Gastrocnemius medialis (tissue), 4 donors: ENCODE data around the gene RNF215.

Experiments used
- POLR2A ChIP-seq, 2 donors: fragments of 450-650 bp; IDR thresholded peaks; one replicate each; pipeline ENCODE4 v1.6.1; 2017; ENCODE audit warnings: antibody characterized with exemption in 2 of 2, mild to moderate bottlenecking in 2 of 2, moderate library complexity in 2 of 2
- TF ChIP-seq, protein P1 (sequence below), 5 experiments: fragments of 450-650 bp in 3 of 5; fragments of 200-600 bp in 2 of 5; sonication (generic) in 2 of 5; IDR thresholded peaks in 4 of 5; conservative IDR thresholded peaks in 1 of 5; 1 replicate in 4 of 5; 2 replicates in 1 of 5; pipeline ENCODE4 v1.5.1; 2016 to 2019; ENCODE audit warnings: antibody characterized with exemption in 5 of 5, mild to moderate bottlenecking in 3 of 5, moderate library complexity in 3 of 5

DNA sequence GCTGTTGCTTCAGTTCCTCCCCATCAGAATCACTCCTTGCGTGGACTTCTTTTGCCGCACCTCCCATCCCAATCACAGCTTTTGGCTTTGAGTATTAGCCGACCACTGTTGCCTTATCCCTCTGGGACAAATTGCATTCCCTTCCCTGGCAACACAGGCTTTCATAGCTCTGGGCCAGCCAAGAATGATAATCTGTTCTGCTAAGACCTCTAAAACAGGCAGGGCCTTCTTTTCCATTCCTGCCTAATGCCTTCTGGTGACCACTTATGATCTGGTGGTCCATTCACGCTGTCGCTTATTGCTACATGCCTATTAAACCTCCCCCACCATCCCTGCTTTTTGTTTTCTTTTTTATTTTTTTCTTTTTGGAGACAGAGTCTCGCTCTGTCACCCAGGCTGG, 19.2 kb upstream of the RNF215 start:
- TF ChIP-seq, protein P1, sequence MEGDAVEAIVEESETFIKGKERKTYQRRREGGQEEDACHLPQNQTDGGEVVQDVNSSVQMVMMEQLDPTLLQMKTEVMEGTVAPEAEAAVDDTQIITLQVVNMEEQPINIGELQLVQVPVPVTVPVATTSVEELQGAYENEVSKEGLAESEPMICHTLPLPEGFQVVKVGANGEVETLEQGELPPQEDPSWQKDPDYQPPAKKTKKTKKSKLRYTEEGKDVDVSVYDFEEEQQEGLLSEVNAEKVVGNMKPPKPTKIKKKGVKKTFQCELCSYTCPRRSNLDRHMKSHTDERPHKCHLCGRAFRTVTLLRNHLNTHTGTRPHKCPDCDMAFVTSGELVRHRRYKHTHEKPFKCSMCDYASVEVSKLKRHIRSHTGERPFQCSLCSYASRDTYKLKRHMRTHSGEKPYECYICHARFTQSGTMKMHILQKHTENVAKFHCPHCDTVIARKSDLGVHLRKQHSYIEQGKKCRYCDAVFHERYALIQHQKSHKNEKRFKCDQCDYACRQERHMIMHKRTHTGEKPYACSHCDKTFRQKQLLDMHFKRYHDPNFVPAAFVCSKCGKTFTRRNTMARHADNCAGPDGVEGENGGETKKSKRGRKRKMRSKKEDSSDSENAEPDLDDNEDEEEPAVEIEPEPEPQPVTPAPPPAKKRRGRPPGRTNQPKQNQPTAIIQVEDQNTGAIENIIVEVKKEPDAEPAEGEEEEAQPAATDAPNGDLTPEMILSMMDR (IDR thresholded peaks at IDR 0.05 in 4 of 5, conservative IDR thresholded peaks at IDR 0.05 in 1 of 5): no peak
- TF ChIP-seq POLR2A (IDR thresholded peaks at IDR 0.05): no peak
